ENCODE data around the gene ZNF750.

The ZNF750 gene

DNA sequence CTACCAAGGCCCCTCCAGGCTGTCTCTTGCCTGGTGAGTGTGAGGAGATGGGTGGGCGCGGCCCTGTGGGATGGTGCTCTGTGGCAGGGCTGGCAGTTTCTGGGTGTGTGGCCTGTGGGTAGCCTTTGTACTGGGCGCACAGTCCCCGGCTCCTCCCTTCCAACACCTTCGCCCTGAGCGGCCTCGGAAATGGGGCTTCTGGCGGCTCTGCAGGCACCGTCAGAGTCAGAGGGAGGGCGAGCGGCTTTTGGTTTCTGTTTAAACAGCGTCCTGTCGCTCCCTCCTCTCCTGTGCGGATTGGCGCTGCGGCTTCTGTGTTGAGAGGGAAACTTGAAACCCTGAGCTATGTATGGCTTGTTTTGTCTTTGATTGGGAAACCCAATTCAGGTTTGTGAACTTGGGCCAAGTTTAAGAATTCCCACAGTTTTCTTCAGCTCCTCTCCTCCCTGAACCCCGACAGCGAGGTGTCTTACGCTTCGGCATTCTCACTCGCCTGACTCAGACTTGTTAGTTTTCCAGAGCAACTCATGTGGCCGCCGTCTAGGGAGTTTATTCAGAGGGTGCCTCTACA lies 8.3 kb upstream of the ZNF750 start:
- no peak for TF ChIP-seq EZH2phosphoT487 (IDR thresholded peaks at IDR 0.05; ENCODE audit: low read depth)
- TF ChIP-seq, protein P1, sequence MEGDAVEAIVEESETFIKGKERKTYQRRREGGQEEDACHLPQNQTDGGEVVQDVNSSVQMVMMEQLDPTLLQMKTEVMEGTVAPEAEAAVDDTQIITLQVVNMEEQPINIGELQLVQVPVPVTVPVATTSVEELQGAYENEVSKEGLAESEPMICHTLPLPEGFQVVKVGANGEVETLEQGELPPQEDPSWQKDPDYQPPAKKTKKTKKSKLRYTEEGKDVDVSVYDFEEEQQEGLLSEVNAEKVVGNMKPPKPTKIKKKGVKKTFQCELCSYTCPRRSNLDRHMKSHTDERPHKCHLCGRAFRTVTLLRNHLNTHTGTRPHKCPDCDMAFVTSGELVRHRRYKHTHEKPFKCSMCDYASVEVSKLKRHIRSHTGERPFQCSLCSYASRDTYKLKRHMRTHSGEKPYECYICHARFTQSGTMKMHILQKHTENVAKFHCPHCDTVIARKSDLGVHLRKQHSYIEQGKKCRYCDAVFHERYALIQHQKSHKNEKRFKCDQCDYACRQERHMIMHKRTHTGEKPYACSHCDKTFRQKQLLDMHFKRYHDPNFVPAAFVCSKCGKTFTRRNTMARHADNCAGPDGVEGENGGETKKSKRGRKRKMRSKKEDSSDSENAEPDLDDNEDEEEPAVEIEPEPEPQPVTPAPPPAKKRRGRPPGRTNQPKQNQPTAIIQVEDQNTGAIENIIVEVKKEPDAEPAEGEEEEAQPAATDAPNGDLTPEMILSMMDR (IDR thresholded peaks at IDR 0.05; ENCODE audit: low read depth, low read length) = no peak
- Histone ChIP-seq H3K9ac (ENCODE audit: low read length) (no peak overlapping the region), H3K4me3 (ENCODE audit: low read length) (no peak overlapping the region), H3K4me2 (ENCODE audit: low read length) (no peak overlapping the region), H3K79me2 (ENCODE audit: low read length) (peaks cover 6% of the 10 kb centered on the region; the same call in 1 of the 2 replicates), H3K36me3 (replicated peaks; ENCODE audit: low read depth, low read length) (peaks cover 6% of the 10 kb centered on the region), H3K4me1 (ENCODE audit: low read length) (peaks cover 17% of the 10 kb centered on the region), H3K27me3 (ENCODE audit: low read depth, low read length) (no peaks in the 10 kb centered on the region; the same call in 1 of the 2 replicates), H2AFZ (ENCODE audit: low read depth, low read length) (no peak overlapping the region), H4K20me1 (ENCODE audit: insufficient read depth, low read length) (peaks cover 69% of the 10 kb centered on the region), H3K27ac (ENCODE audit: low read length) (no peak overlapping the region), H3K9me3 (ENCODE audit: insufficient read depth, low read length) (no peaks in the 10 kb centered on the region)

DNA sequence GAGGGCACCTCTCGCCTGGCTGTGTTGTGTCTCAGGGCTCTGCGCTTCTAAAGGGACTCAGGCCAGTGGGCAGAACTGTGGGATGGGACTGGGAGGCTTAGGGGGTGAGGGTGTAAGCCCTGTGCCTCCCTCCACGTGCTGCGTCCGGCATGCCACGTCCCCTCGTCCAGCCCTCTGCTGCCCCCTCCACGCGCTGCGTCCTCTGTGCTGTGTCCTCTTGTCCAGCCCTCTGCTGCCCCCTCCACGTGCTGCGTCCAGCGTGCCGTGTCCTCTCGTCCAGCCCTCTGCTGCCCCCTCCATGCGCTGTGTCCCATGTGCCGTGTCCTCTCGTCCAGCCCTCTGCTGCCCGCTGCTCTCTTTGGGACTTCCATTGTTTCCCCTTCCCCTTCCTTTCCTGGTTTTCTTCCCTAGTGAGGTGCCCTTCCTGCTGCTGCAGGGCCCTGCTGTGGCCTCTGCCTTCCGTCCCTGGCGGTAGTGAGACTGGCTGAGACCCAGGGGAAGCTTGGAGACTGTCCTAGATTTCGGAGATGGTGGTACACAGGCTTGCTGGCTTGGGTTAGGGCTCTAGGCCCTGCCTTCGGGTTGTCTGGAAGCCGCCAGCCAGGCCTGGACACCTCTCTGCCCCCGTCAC lies 6.4 kb upstream of the ZNF750 start:
- Histone ChIP-seq H3K4me3 (ENCODE audit: low read length) (no peak overlapping the region), H3K4me1 (ENCODE audit: low read length) (peaks cover 17% of the 10 kb centered on the region), H3K27me3 (ENCODE audit: low read depth, low read length) (no peaks in the 10 kb centered on the region; the same call in 1 of the 2 replicates), H3K27ac (ENCODE audit: low read length) (no peak overlapping the region), H2AFZ (ENCODE audit: low read depth, low read length) (no peak overlapping the region), H3K9ac (ENCODE audit: low read length) (no peak overlapping the region), H3K79me2 (ENCODE audit: low read length) (peaks cover 6% of the 10 kb centered on the region; the same call in 1 of the 2 replicates), H4K20me1 (ENCODE audit: insufficient read depth, low read length) (peaks cover 52% of the 10 kb centered on the region), H3K4me2 (ENCODE audit: low read length) (no peak overlapping the region), H3K36me3 (replicated peaks; ENCODE audit: low read depth, low read length) (peaks cover 6% of the 10 kb centered on the region), H3K9me3 (ENCODE audit: insufficient read depth, low read length) (no peaks in the 10 kb centered on the region)
- TF ChIP-seq, protein P1 (IDR thresholded peaks at IDR 0.05; ENCODE audit: low read depth, low read length) = no peak
- TF ChIP-seq EZH2phosphoT487 (IDR thresholded peaks at IDR 0.05; ENCODE audit: low read depth) = no peak

DNA sequence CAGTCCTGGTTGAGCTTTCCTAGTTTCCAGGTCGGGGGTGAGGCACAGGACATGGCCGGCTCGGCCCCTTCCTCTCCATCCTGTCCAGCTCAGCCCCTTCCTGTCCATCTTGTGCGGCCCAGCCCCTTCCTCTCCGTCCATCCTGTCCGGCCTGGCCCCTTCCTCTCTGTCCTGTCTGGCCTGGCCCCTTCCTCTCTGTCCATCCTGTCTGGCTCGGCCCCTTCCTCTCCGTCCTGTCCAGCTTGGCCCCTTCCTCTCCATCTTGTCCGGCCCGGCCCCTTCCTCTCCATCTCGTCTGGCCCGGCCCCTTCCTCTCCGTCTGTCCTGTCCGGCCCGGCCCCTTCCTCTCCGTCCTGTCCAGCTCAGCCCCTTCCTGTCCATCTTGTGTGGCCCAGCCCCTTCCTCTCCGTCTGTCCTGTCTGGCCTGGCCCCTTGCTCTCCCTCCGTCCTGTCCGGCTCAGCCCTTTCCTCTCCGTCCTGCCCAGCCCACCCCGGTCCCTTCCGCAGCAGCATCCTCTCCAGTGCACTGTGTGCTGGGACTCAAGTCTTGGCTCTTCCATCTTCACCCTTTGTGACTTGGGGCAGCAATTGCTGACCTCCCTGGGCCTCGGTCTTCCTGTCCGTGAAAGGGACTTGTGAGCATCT lies 5.5 kb upstream of the ZNF750 start:
- Histone ChIP-seq H3K4me3 (ENCODE audit: low read length) (no peak overlapping the region), H3K79me2 (ENCODE audit: low read length) (0 out of 2 replicates have a peak, but pooled peaks cover 3% of the 10 kb centered on the region), H3K27ac (ENCODE audit: low read length) (no peak overlapping the region), H2AFZ (ENCODE audit: low read depth, low read length) (no peak overlapping the region), H4K20me1 (ENCODE audit: insufficient read depth, low read length) (peaks cover 46% of the 10 kb centered on the region), H3K4me2 (ENCODE audit: low read length) (no peak overlapping the region), H3K36me3 (replicated peaks; ENCODE audit: low read depth, low read length) (peaks cover 2% of the 10 kb centered on the region), H3K4me1 (ENCODE audit: low read length) (peaks cover 17% of the 10 kb centered on the region), H3K9ac (ENCODE audit: low read length) (no peak overlapping the region), H3K27me3 (ENCODE audit: low read depth, low read length) (no peaks in the 10 kb centered on the region; the same call in 1 of the 2 replicates), H3K9me3 (ENCODE audit: insufficient read depth, low read length) (no peaks in the 10 kb centered on the region)
- TF ChIP-seq, protein P1 (IDR thresholded peaks at IDR 0.05; ENCODE audit: low read depth, low read length) = no peak
- TF ChIP-seq EZH2phosphoT487 (IDR thresholded peaks at IDR 0.05; ENCODE audit: low read depth) = no peak

DNA sequence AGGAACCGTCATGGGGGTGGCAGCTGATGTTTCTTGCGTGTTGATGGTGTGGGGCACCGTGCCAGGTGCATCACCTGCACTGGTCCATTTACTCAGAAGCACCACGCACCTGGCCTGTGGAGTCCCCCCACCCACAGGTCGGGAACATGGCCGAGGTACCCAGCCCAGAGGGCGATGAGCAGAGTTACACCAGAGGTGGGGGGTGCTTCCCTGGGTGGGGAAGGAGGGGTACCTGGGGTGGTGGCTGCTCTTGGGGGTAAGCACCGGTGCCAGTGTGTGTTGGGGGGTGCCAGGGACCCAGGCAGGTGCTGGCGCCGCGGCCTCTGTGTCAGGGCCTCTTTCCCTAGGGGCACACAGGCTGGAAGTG lies 5.0 kb upstream of the ZNF750 start:
- Histone ChIP-seq H3K27ac (ENCODE audit: low read length) (no peak overlapping the region), H4K20me1 (ENCODE audit: insufficient read depth, low read length) (peaks cover 42% of the 10 kb centered on the region), H3K27me3 (ENCODE audit: low read depth, low read length) (no peaks in the 10 kb centered on the region), H3K9me3 (ENCODE audit: insufficient read depth, low read length) (no peaks in the 10 kb centered on the region), H3K9ac (ENCODE audit: low read length) (no peak overlapping the region), H3K4me2 (ENCODE audit: low read length) (no peak overlapping the region), H3K79me2 (ENCODE audit: low read length) (no peaks in the 10 kb centered on the region), H2AFZ (ENCODE audit: low read depth, low read length) (no peak overlapping the region), H3K4me3 (ENCODE audit: low read length) (no peak overlapping the region), H3K4me1 (ENCODE audit: low read length) (peaks cover 12% of the 10 kb centered on the region), H3K36me3 (replicated peaks; ENCODE audit: low read depth, low read length) (peaks cover 2% of the 10 kb centered on the region)
- no peak for TF ChIP-seq EZH2phosphoT487 (IDR thresholded peaks at IDR 0.05; ENCODE audit: low read depth)
- TF ChIP-seq, protein P1 (IDR thresholded peaks at IDR 0.05; ENCODE audit: low read depth, low read length) = no peak
